Stomach (tissue), 9 donors: ENCODE measurements around the gene CUEDC2. TPM values are rescaled to one million over a fixed set of nuclear protein-coding genes. Genes with fewer than 3 reads are reported as not detected.
A peak's percentile ranks its signal among the peaks of the same experiment; 100 is the strongest.

ENCODE experiments used
- DNase-seq, 2 donors: peaks; one replicate each; pipeline versions ENCODE4 v3.0.0 to v3.0.0-alpha.2; 2013 to 2019
- H3K27ac ChIP-seq, 5 donors: fragments of 200-600 bp in 4 of 5; sonication (generic) in 4 of 5; one replicate each; pipeline ENCODE4 v1.5.1; 2013 to 2019; ENCODE audit warnings: mild to moderate bottlenecking in 1 of 5, moderate library complexity in 1 of 5
- H3K27me3 ChIP-seq, 3 donors: fragments of 200-600 bp; sonication (generic); one replicate each; pipeline ENCODE4 v1.5.1; 2017 to 2019; ENCODE audit warnings: mixed run types in 1 of 3
- H3K36me3 ChIP-seq, 4 donors: fragments of 200-600 bp; sonication (generic); 1 replicate in 3 of 4; 2 replicates in 1 of 4; pipeline ENCODE4 v1.5.1; 2016 to 2019
- H3K4me1 ChIP-seq, 4 donors: fragments of 200-600 bp; sonication (generic); one replicate each; pipeline ENCODE4 v1.5.1; 2016 to 2019
- H3K4me3 ChIP-seq, 4 donors: fragments of 200-600 bp; sonication (generic) in 3 of 4; one replicate each; pipeline ENCODE4 v1.5.1; 2016 to 2019; ENCODE audit warnings: mild to moderate bottlenecking in 1 of 4
- H3K9me3 ChIP-seq, 4 donors: fragments of 200-600 bp; sonication (generic); one replicate each; pipeline ENCODE4 v1.5.1; 2016 to 2019
- CTCF ChIP-seq, 7 experiments: fragments of 450-650 bp in 4 of 7; fragments of 200-600 bp in 3 of 7; sonication (generic) in 3 of 7; IDR thresholded peaks; one replicate each; pipeline ENCODE4 v1.5.1; 2016 to 2019; ENCODE audit warnings: antibody characterized with exemption in 7 of 7, control low read depth in 2 of 7, mild to moderate bottlenecking in 1 of 7
- EP300 ChIP-seq: sonication (generic); formaldehyde crosslinking; IDR thresholded peaks from one replicate; pipeline ENCODE4 v1.6.1; 2017; ENCODE audit warnings: antibody characterized with exemption
- POLR2A ChIP-seq, 4 donors: fragments of 450-650 bp; IDR thresholded peaks; one replicate each; pipeline ENCODE4 v1.6.1; 2016; ENCODE audit warnings: antibody characterized with exemption in 4 of 4, control low read depth in 2 of 4, mild to moderate bottlenecking in 1 of 4, moderate library complexity in 1 of 4
- POLR2AphosphoS5 ChIP-seq, 3 donors: sonication (generic); formaldehyde crosslinking; IDR thresholded peaks; one replicate each; pipeline ENCODE4 v1.6.1; 2016; ENCODE audit warnings: antibody characterized with exemption in 3 of 3
- WGBS, 5 donors: extraction: QIAGEN DNeasy Blood & Tissue Kit in 3 of 5; methylation state at CpG; one replicate each; pipeline versions ENCODE4 v1.1.5 to v1.1.7; 2013 to 2018; 5-methylcytosine and 5-hydroxymethylcytosine counted together
- intact Hi-C: fragments of 100-400 bp; cut with DNase I; formaldehyde crosslinking; loops from one replicate; pipeline ENCODE4 v1.15.1; 2023; ENCODE audit warnings: low total_unique reads
- polyA plus RNA-seq, 3 donors: library from polyadenylated mRNA; stranded (reverse); fragments of 200-250 nt; gene quantifications; one replicate each; pipeline ENCODE4 v1.2.3, GENCODE V29; 2013
- total RNA-seq, 5 donors: library from RNA; depleted of rRNA; stranded (reverse); fragments of >200 nt; gene quantifications; one replicate each; pipeline versions ENCODE4 v1.1.0 to v1.2.3, GENCODE V29; 2014 to 2016
- donor health status: healthy with polysubstance abuse.
- donor health status: Bipolar disorder and iron deficiency.
- donor health status: healthy.

CUEDC2 gene
- total and polyA plus RNA-seq, 8 donors, result 15.9 to 145 (median 41.2) TPM

GRCh38 chr10:102395400-102396316, 36.7 kb downstream of the CUEDC2 start, which contains the start of gene NFKB2:
TSS of gene NFKB2 (plus strand) at chr10:102395705. CDS start at chr10:102395960, 255 bp downstream.
- Histone ChIP-seq H3K4me1 (peaks cover 33 to 66% (median 56%) of the 10 kb centered on the region in 4 donors), H3K27me3 (no peaks in the 10 kb centered on the region), H3K36me3 (peaks cover 1 to 31% (median 28%) of the 10 kb centered on the region in 4 donors), H3K27ac (peak within 1 kb of the TSS; percentile 96 to 99 (median 98)), H3K9me3 (no peaks in the 10 kb centered on the region), H3K4me3 (peak within 1 kb of the TSS; percentile 58 to 68 (median 62))
- 0 to 1% (median 0%) methylated on average over 20 to 42 of the region's 42 CpGs for WGBS, 5 donors
- TF ChIP-seq POLR2A (IDR thresholded peaks at IDR 0.05) (peak in 1 of 4 donors; percentile 18), EP300 (peak; percentile 46), POLR2AphosphoS5 (IDR thresholded peaks at IDR 0.05) (peak; percentile 63 to 78 (median 77)), CTCF (IDR thresholded peaks at IDR 0.05) (no peak)
- DNase-seq, result peak; percentile 92 to 97
- intact Hi-C loops, result no loop called here

GRCh38 chr10:102394801-102395399, 37.5 kb downstream of the CUEDC2 start:
- H3K4me1 ChIP-seq, result peaks cover 31 to 58% (median 51%) of the 10 kb centered on the region in 4 donors
- no peaks in the 10 kb centered on the region for H3K9me3 ChIP-seq
- no peak for TF ChIP-seq POLR2AphosphoS5 (IDR thresholded peaks at IDR 0.05)
- no peak for TF ChIP-seq CTCF (IDR thresholded peaks at IDR 0.05)
- no peak for TF ChIP-seq EP300
- TF ChIP-seq POLR2A (IDR thresholded peaks at IDR 0.05), result no peak
- 0 to 1% (median 0%) methylated on average over 21 to 35 of the region's 35 CpGs for WGBS, 5 donors
- intact Hi-C loops, result no loop called here
- H3K4me3 ChIP-seq, result peak overlapping the region; percentile 58 to 68 (median 62)
- DNase-seq, result peak in 1 of 2 donors; percentile 40
- peaks cover 0 to 24% (median 21%) of the 10 kb centered on the region in 4 donors for H3K36me3 ChIP-seq
- H3K27ac ChIP-seq, result peak overlapping the region; percentile 96 to 99 (median 98)
- no peaks in the 10 kb centered on the region for H3K27me3 ChIP-seq

GRCh38 chr10:102394079-102394800, 38.1 kb downstream of the CUEDC2 start:
- intact Hi-C loops, result no loop called here
- TF ChIP-seq POLR2A (IDR thresholded peaks at IDR 0.05), result peak in 2 of 4 donors; percentile 49 to 62
- TF ChIP-seq EP300, result peak; percentile 59
- TF ChIP-seq POLR2AphosphoS5 (IDR thresholded peaks at IDR 0.05), result peak in 2 of 3 donors; percentile 89 to 93
- TF ChIP-seq CTCF (IDR thresholded peaks at IDR 0.05), result peak in 3 of 7 experiments; percentile 5 to 94 (median 92)
- DNase-seq, result peak; percentile 96 to 97
- H3K27ac ChIP-seq, result peak overlapping the region; percentile 96 to 99 (median 98)
- no peaks in the 10 kb centered on the region for H3K9me3 ChIP-seq
- peaks cover 28 to 52% (median 44%) of the 10 kb centered on the region in 4 donors for H3K4me1 ChIP-seq
- H3K4me3 ChIP-seq, result peak overlapping the region; percentile 58 to 68 (median 62)
- peaks cover 0 to 23% (median 21%) of the 10 kb centered on the region in 4 donors for H3K36me3 ChIP-seq
- no peaks in the 10 kb centered on the region for H3K27me3 ChIP-seq
- 0 to 1% (median 0%) methylated on average over 19 to 71 of the region's 71 CpGs for WGBS, 5 donors
